GM12878 (cell line): ENCODE results near the gene RTCA. TPM values are rescaled to one million over a fixed set of nuclear protein-coding genes. Genes with fewer than 3 reads are reported as not detected.
"Not testable (repeated sequence)": the region's sequence is repeated elsewhere in the genome, so short reads cannot be mapped to it uniquely, and the experiment has no call there.

ENCODE experiments used
- ATAC-seq: fragments of 200-7000 bp; cut with Tn5 transposase; 3 replicates; pipeline ENCODE4 v1.9.1; 2020; ENCODE audit warnings: mild to moderate bottlenecking, moderate library complexity
- BruUV-seq: library from RNA; stranded (reverse); fragments of 400-500 nt; replicated peaks from 2 replicates; lab custom pipeline; 2021; lab: Mats Ljungman, UMichigan
- CTCF ChIA-PET: fragments of 300-600 bp; sonication (Branson Sonifier 250); formaldehyde crosslinking; extraction: SDS; loops from one replicate; lab custom pipeline; 2021; ENCODE audit warnings: inconsistent platforms; lab: Yijun Ruan, JAX
- POLR2A ChIA-PET: fragments of 350-600 bp; formaldehyde crosslinking; extraction: SDS; loops from one replicate; lab custom pipeline; 2021; ENCODE audit warnings: inconsistent platforms; lab: Charles Lee
- RAD21 ChIA-PET: fragments of 300-600 bp; sonication (Branson Sonifier 250); formaldehyde crosslinking; loops from one replicate; lab custom pipeline; 2023; ENCODE audit warnings: antibody characterized with exemption; ENCODE audit not compliant: unreplicated experiment; lab: Charles Lee
- SMC1A ChIA-PET: fragments of 300-600 bp; sonication (Branson Sonifier 250); formaldehyde crosslinking; loops from one replicate; lab custom pipeline; 2023; ENCODE audit not compliant: unreplicated experiment, uncharacterized antibody; lab: Charles Lee
- DNase-seq: peaks from one replicate; pipeline ENCODE4 v3.0.0-alpha.2; 2011; ENCODE audit warnings: low read depth, low spot score
- FAIRE-seq: peaks from 3 replicates; lab custom pipeline; 2011; peaks lifted over from hg19 to GRCh38; lab: Jason Lieb, UNC
- H2AFZ ChIP-seq: 2 replicates; pipeline ENCODE4 v1.6.0; 2011; ENCODE audit warnings: low read depth, low read length, control low read depth; ENCODE audit not compliant: control insufficient read depth
- H3K27ac ChIP-seq: 2 replicates; pipeline ENCODE4 v1.5.1; 2011; ENCODE audit warnings: control low read depth; ENCODE audit not compliant: control insufficient read depth, insufficient read depth
- H3K27me3 ChIP-seq, 2 experiments: replicated peaks in 1 of 2; 2 replicates each; pipeline versions ENCODE4 v1.6.0 to v1.6.1; 2011; ENCODE audit warnings: low read length in 1 of 2; ENCODE audit not compliant: control insufficient read depth in 2 of 2, insufficient read depth in 2 of 2
- H3K36me3 ChIP-seq, 2 experiments: 2 replicates each; pipeline ENCODE4 v1.5.1; 2011; ENCODE audit warnings: low read length in 1 of 2; ENCODE audit not compliant: control insufficient read depth in 2 of 2, insufficient read depth in 2 of 2
- H3K4me1 ChIP-seq: 2 replicates; pipeline ENCODE4 v1.6.1; 2011; ENCODE audit warnings: mild to moderate bottlenecking, low read length, moderate library complexity, mixed read lengths; ENCODE audit not compliant: control insufficient read depth, insufficient read depth
- H3K4me2 ChIP-seq: 2 replicates; pipeline ENCODE4 v1.6.0; 2011; ENCODE audit warnings: control low read depth; ENCODE audit not compliant: control insufficient read depth, insufficient read depth
- H3K4me3 ChIP-seq: fragments of 200-600 bp; sonication (generic); 2 replicates; pipeline ENCODE4 v1.5.1; 2016
- H3K79me2 ChIP-seq: 2 replicates; pipeline ENCODE4 v1.6.0; 2011; ENCODE audit warnings: low read length; ENCODE audit not compliant: control insufficient read depth, insufficient read depth
- H3K9ac ChIP-seq: 2 replicates; pipeline ENCODE4 v1.8.0; 2011; ENCODE audit warnings: low read length, control low read depth, mixed read lengths; ENCODE audit not compliant: control insufficient read depth, insufficient read depth
- H3K9me3 ChIP-seq: replicated peaks from 3 replicates; pipeline ENCODE4 v1.5.1; 2011; ENCODE audit warnings: mild to moderate bottlenecking, low read length; ENCODE audit not compliant: control insufficient read depth, insufficient read depth
- H4K20me1 ChIP-seq: 2 replicates; pipeline ENCODE4 v1.6.0; 2011; ENCODE audit not compliant: control insufficient read depth, insufficient read depth
- BMI1 ChIP-seq: fragments of 450-650 bp; IDR thresholded peaks from 2 replicates; pipeline ENCODE4 v1.6.1; 2016; ENCODE audit warnings: mild to moderate bottlenecking, moderate library complexity, borderline replicate concordance
- CEBPB ChIP-seq, 2 experiments: fragments of 150-350 bp in 1 of 2; IDR thresholded peaks; 2 replicates each; pipeline ENCODE4 v1.6.1; 2012 to 2014; ENCODE audit warnings: low read depth in 2 of 2, low read length in 2 of 2, borderline replicate concordance in 1 of 2, inconsistent platforms in 1 of 2
- RELA ChIP-seq: fragments of 450-650 bp; IDR thresholded peaks from 2 replicates; pipeline ENCODE4 v1.8.0; 2014; ENCODE audit warnings: borderline replicate concordance; ENCODE audit not compliant: partially characterized antibody
- SPI1 ChIP-seq: IDR thresholded peaks from 2 replicates; pipeline ENCODE4 v1.6.1; 2011; ENCODE audit warnings: low read depth, mild to moderate bottlenecking, low read length, moderate library complexity, borderline replicate concordance; ENCODE audit not compliant: insufficient read depth
- WGBS: methylation state at CpG from one replicate; pipeline ENCODE4 v1.1.6; 2016; ENCODE audit warnings: low lambda C conversion rate; ENCODE audit not compliant: insufficient replicate concordance, insufficient coverage; ENCODE audit errors: missing lambda C conversion rate; 5-methylcytosine and 5-hydroxymethylcytosine counted together
- in situ Hi-C: fragments of 300-500 bp; cut with MboI; formaldehyde crosslinking; loops from 9 replicates; pipeline ENCODE4 v1.14.3; 2018; ENCODE audit warnings: mixed read lengths
- intact Hi-C: fragments of 100-400 bp; cut with micrococcal nuclease; formaldehyde crosslinking; loops from one replicate; pipeline ENCODE4 v1.14.2; 2022; ENCODE audit not compliant: unreplicated experiment
- polyA plus RNA-seq, 11 experiments: library from polyadenylated mRNA; depleted of rRNA in 4 of 11; unstranded in 6 of 11; stranded (reverse) in 5 of 11; fragments of >200 nt; fragmentation: Nextera tagmentation in 4 of 11; fragmentation: Illumina TruSeq in 1 of 11; extraction: Ambion mirVana in 4 of 11; extraction: Trizol in 1 of 11; gene quantifications; 1 replicate in 1 of 11; 2 replicates in 10 of 11; pipeline versions ENCODE4 v1.2.1 to v1.2.3, GENCODE V29; 2011 to 2016; ENCODE audit warnings: inconsistent platforms in 2 of 11, missing spikeins in 2 of 11, low read depth in 1 of 11
- total RNA-seq, 4 experiments: library from RNA; depleted of rRNA in 3 of 4; stranded (reverse); fragments of >200 nt in 3 of 4; fragmentation: Illumina TruSeq in 1 of 4; extraction: Trizol in 1 of 4; gene quantifications; 2 replicates each; pipeline versions ENCODE4 v1.2.1 to v1.2.3, GENCODE V29; 2013 to 2021

Gene RTCA
- total and polyA plus RNA-seq, 10 of the 15 experiments (the other 5 are each of a cell fraction or from before 2014, with no cell fraction given), result 10.3 to 63.5 (median 37.3) TPM

DNA sequence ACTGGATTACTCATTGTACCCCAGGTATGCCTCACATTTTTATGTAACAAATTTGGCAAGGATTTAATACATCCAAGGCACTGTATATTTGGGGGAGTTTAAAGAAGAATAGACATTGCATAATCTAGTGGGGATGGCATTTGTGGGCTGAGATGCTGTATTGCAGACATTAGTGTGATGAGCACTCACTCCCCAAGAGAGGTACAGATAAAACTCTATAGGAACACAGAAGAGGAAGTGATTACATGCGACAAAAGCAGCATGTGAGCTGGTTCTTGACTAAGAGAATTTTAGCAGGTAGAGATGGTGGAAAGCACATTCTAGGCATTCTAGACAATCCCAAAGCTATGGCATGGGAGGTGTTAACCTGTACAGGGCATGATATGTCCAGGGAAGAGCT, 62.1 kb downstream of the RTCA start:
- Histone ChIP-seq H3K36me3 (no peaks in the 10 kb centered on the region), H3K4me2 (no peak overlapping the region), H2AFZ (no peak overlapping the region), H3K9ac (no peak overlapping the region), H3K4me1 (no peaks in the 10 kb centered on the region), H3K27me3 (no peaks in the 10 kb centered on the region), H3K4me3 (no peak overlapping the region), H3K79me2 (no peaks in the 10 kb centered on the region), H3K9me3 (no peaks in the 10 kb centered on the region), H3K27ac (no peak overlapping the region), H4K20me1 (no peaks in the 10 kb centered on the region)
- ATAC-seq, result 0 out of 3 replicates have a peak, but pooled peaks have one; percentile 24
- ChIA-PET SMC1A (no interaction called here), CTCF (no interaction called here), RAD21 (no interaction called here), POLR2A (no interaction called here)
- no TSS peak for BruUV-seq
- TF ChIP-seq SPI1 (peak; percentile 72), CEBPB (IDR thresholded peaks at IDR 0.05; ENCODE audit: borderline replicate concordance in 1 of 2, low read depth in 2 of 2, low read length in 2 of 2) (no peak), RELA (no peak), BMI1 (no peak)
- no peak for DNase-seq
- 0% methylated on average over 1 of the region's 1 CpG for WGBS
- in situ Hi-C loops, result no loop called here
- intact Hi-C loops, result no loop called here
- FAIRE-seq, result no peak

DNA sequence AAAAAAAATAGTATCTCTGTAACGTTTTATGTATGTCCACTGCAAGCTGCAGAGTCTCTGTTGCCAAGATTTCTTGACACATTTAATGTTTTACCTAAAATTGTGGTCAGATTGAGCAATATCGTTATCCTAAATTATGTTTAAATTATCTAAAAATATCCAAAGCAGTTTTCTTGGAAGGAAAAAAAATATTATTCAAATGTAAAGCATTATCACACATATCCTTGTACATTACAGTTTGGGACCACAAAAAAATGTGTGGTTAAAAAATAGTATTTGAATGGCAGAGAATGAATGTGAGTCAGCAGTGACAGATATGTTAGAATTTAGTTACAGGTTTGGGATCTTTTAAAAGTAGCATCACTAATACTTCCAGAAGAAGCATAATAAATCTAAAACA, 65.1 kb downstream of the RTCA start:
- H2AFZ ChIP-seq, POLR2A ChIA-PET, DNase-seq, CTCF ChIA-PET, H4K20me1 ChIP-seq, H3K4me2 ChIP-seq, H3K27ac ChIP-seq, H3K9ac ChIP-seq, BruUV-seq, RAD21 ChIA-PET, H3K9me3 ChIP-seq, H3K27me3 ChIP-seq, ATAC-seq, in situ Hi-C loops, H3K79me2 ChIP-seq, H3K36me3 ChIP-seq, H3K4me1 ChIP-seq, H3K4me3 ChIP-seq, intact Hi-C loops, FAIRE-seq, SMC1A ChIA-PET: not testable (repeated sequence)
- 25% methylated on average over 2 of the region's 2 CpGs for WGBS
